ENCODE results near the gene TRIM62.

TRIM62 gene

GRCh38 chr1:33171977-33172813 is 9.6 kb downstream of the TRIM62 start:
- TF ChIP-seq EZH2phosphoT487 (IDR thresholded peaks at IDR 0.05; ENCODE audit: borderline replicate concordance) (no peak), CTCF (conservative IDR thresholded peaks at IDR 0.05; ENCODE audit: low read length) (no peak)
- Histone ChIP-seq H3K36me3 (ENCODE audit: insufficient read depth, low read length) (no peaks in the 10 kb centered on the region), H3K9ac (ENCODE audit: low read depth, low read length, poor library complexity, severe bottlenecking) (no peak overlapping the region), H3K4me3 (ENCODE audit: low read length, poor library complexity, severe bottlenecking) (no peak overlapping the region), H3K4me2 (ENCODE audit: low read depth, low read length, poor library complexity, severe bottlenecking) (no peak overlapping the region), H3K4me1 (ENCODE audit: insufficient read depth, low read length, poor library complexity, severe bottlenecking) (peaks cover 8% of the 10 kb centered on the region), H3K9me2 (replicated peaks; ENCODE audit: low read depth, low read length) (no peaks in the 10 kb centered on the region), H3K79me2 (ENCODE audit: insufficient read depth, low read length) (no peaks in the 10 kb centered on the region), H3K9me3 (ENCODE audit: insufficient read depth, low read depth, low read length) (no peaks in the 10 kb centered on the region), H3K27me3 (ENCODE audit: insufficient read depth, low read length, poor library complexity, severe bottlenecking) (no peaks in the 10 kb centered on the region), H2AFZ (ENCODE audit: low read length) (no peak overlapping the region), H4K20me1 (ENCODE audit: insufficient read depth, low read length, poor library complexity, severe bottlenecking) (no peaks in the 10 kb centered on the region), H3F3A (ENCODE audit: low read depth) (no peaks in the 10 kb centered on the region)

- no peaks in the 10 kb centered on the region for H3K9me2 ChIP-seq (replicated peaks; ENCODE audit: low read depth, low read length)
- H3K4me2 ChIP-seq (ENCODE audit: low read depth, low read length, poor library complexity, severe bottlenecking), result no peak overlapping the region
- no peak overlapping the region for H3K9ac ChIP-seq (ENCODE audit: low read depth, low read length, poor library complexity, severe bottlenecking)
- peaks cover 8% of the 10 kb centered on the region for H3K4me1 ChIP-seq (ENCODE audit: insufficient read depth, low read length, poor library complexity, severe bottlenecking)
- H3F3A ChIP-seq (ENCODE audit: low read depth), result no peaks in the 10 kb centered on the region
- H3K4me3 ChIP-seq (ENCODE audit: low read length, poor library complexity, severe bottlenecking), result no peak overlapping the region
- H3K27me3 ChIP-seq (ENCODE audit: insufficient read depth, low read length, poor library complexity, severe bottlenecking), result no peaks in the 10 kb centered on the region
- H2AFZ ChIP-seq (ENCODE audit: low read length), result no peak overlapping the region
- no peaks in the 10 kb centered on the region for H3K79me2 ChIP-seq (ENCODE audit: insufficient read depth, low read length)
- H3K36me3 ChIP-seq (ENCODE audit: insufficient read depth, low read length), result no peaks in the 10 kb centered on the region
- TF ChIP-seq CTCF (conservative IDR thresholded peaks at IDR 0.05; ENCODE audit: low read length) (no peak), EZH2phosphoT487 (IDR thresholded peaks at IDR 0.05; ENCODE audit: borderline replicate concordance) (no peak)
- H3K9me3 ChIP-seq (ENCODE audit: insufficient read depth, low read depth, low read length), result no peaks in the 10 kb centered on the region
- no peaks in the 10 kb centered on the region for H4K20me1 ChIP-seq (ENCODE audit: insufficient read depth, low read length, poor library complexity, severe bottlenecking)
Measured at GRCh38 chr1:33170351-33171274, 11.2 kb downstream of the TRIM62 start.

- Histone ChIP-seq H3K9me3 (ENCODE audit: insufficient read depth, low read depth, low read length) (no peaks in the 10 kb centered on the region), H3K36me3 (ENCODE audit: insufficient read depth, low read length) (no peaks in the 10 kb centered on the region), H3K9me2 (replicated peaks; ENCODE audit: low read depth, low read length) (no peaks in the 10 kb centered on the region), H4K20me1 (ENCODE audit: insufficient read depth, low read length, poor library complexity, severe bottlenecking) (no peaks in the 10 kb centered on the region), H3K4me1 (ENCODE audit: insufficient read depth, low read length, poor library complexity, severe bottlenecking) (peaks cover 8% of the 10 kb centered on the region), H3K9ac (ENCODE audit: low read depth, low read length, poor library complexity, severe bottlenecking) (no peak overlapping the region), H3K27me3 (ENCODE audit: insufficient read depth, low read length, poor library complexity, severe bottlenecking) (no peaks in the 10 kb centered on the region), H2AFZ (ENCODE audit: low read length) (no peak overlapping the region), H3K4me2 (ENCODE audit: low read depth, low read length, poor library complexity, severe bottlenecking) (no peak overlapping the region), H3F3A (ENCODE audit: low read depth) (no peaks in the 10 kb centered on the region), H3K4me3 (ENCODE audit: low read length, poor library complexity, severe bottlenecking) (no peak overlapping the region), H3K79me2 (ENCODE audit: insufficient read depth, low read length) (no peaks in the 10 kb centered on the region)
- TF ChIP-seq EZH2phosphoT487 (IDR thresholded peaks at IDR 0.05; ENCODE audit: borderline replicate concordance) (no peak), CTCF (conservative IDR thresholded peaks at IDR 0.05; ENCODE audit: low read length) (no peak)
Measured at GRCh38 chr1:33169290-33170055, 12.4 kb downstream of the TRIM62 start.

All from Loucy (cell line).